ENCODE results near the gene RSPO1. TPM values are rescaled to one million over a fixed set of nuclear protein-coding genes. Genes with fewer than 3 reads are reported as not detected.
"Not testable (repeated sequence)": the region's sequence is repeated elsewhere in the genome, so short reads cannot be mapped to it uniquely, and the experiment has no call there.

Gene RSPO1, protein sequence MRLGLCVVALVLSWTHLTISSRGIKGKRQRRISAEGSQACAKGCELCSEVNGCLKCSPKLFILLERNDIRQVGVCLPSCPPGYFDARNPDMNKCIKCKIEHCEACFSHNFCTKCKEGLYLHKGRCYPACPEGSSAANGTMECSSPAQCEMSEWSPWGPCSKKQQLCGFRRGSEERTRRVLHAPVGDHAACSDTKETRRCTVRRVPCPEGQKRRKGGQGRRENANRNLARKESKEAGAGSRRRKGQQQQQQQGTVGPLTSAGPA
- total RNA-seq: not detected
- long read RNA-seq: 0 reads

DNA sequence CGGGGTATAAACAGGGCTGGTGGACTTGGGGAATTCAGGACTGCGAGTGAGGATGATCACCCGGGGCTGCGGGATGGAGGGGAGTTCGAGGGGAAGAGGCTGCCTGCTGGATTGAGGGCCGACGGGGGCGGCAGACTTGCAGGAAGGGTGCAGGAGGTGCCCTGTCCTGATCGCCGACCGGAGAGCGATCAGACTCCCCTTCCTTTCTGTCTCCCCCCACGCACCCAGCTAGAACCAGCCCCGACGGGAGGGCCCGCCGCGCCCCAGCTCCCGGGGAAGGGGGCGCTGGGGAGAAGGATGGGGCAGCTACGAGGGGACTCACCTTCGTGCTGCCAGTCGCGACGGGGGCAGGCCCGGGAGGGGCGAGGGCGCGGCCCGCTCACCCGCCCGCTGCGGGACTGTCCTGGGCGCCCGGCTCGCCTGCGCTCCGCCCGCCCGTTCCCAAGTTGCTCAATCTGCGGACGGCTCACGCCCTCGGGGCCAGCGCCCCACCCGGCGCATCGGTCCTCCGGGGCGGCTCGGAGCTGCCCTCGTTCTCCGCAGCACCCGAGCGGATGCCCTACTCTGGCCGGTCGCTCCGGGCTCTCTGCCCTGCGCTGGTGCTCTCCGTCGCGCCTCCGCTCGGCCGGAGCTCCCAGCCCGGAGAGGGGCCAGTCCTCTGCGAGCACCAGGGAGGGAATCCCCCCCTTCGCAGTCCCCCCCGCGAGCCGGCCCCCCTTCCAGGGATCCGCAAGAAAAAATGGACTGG, at the start of gene RSPO1:
RSPO1 (minus strand) TSS at position 649 of the 748 bp plus-strand sequence. CDS start 5,231 bp downstream, outside the sequence.
- no peak for DNase-seq
- intact Hi-C loops (cut with DNase I): no loop called here
- no peak for ATAC-seq (ENCODE audit: poor library complexity)

DNA sequence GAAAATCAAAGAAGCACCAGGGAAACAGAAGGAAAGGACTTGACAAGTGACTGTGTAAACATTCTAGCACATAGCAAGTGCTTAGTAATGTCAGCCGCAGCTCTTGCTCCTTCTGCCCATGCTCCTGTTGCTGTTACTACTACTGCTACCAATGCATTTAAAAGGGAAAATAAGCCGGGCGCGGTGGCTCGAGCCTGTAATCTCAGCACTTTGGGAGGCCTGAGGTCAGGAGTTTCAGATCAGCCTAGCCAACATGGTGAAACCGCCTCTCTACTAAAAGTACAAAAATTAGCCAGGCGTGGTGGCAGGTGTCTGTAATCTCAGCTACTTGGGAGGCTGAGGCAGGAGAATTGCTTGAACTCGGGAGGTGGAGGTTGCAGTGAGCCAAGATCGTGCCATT, 49.5 kb upstream of the RSPO1 start:
- ATAC-seq (ENCODE audit: poor library complexity); DNase-seq: not testable (repeated sequence)
- intact Hi-C loops (cut with DNase I): loop anchor here (5.0 to 10.0 kb wide), 2 partner anchors 87 to 229 kb away; partner anchors contain the start of gene GNL2

DNA sequence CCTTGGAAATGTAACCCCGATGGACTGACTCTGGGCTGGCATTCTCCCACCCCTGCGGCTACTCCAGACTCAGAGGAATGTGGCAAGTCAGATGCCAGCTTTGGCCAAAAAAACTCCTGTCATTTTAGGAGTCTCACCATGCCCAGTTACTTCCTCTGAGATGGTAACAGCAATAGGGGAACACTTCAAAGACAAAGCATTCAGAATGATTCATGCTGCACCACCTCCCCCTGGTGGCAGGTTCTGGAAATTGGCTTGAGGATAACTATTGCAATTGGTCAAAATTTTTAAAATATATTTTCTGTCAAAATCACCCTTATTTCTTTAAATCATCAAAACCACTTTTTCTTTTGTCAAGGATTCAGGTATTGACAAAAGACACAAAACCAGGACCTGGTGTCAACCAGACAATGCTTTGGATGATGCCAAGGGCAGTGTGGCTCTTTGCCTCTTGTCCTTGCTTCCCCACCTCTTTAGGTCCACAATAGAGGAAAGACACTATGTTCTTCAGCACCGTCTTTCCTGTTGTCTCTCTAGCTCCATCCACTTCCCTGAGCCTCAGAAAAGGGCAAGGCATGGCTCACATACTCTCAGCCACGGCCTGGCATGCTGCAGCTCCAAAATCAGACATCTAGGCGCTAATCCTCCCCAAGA, 47.8 kb upstream of the RSPO1 start:
- peak; percentile 72 for DNase-seq
- ATAC-seq (ENCODE audit: poor library complexity): peak; percentile 74
- intact Hi-C loops (cut with DNase I): loop anchor here (5.0 to 10.0 kb wide), 2 partner anchors 85 to 228 kb away; partner anchors contain the start of gene GNL2

DNA sequence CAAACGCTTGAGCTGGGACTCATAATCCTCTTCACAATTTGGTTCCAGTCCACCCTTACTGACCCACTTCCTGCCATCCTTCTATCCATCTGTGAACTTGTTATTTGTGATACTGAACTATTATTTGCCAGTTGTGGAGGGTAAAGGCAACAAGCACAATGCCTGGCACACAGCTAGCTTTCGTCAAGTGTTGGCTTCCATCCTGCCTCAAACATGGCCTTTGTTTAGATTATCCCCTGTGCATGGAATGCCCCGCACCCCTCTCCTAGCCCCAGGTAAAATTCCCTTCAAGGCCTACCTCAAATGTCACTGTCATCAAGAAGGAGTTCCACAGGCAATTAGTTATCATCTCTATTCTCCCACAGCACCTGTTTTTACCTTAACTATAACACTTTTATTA, 46.2 kb upstream of the RSPO1 start:
- intact Hi-C loops (cut with DNase I): loop anchor here (5.0 to 10.0 kb wide), 2 partner anchors 84 to 226 kb away; partner anchors contain the start of gene GNL2
- no peak for DNase-seq

DNA sequence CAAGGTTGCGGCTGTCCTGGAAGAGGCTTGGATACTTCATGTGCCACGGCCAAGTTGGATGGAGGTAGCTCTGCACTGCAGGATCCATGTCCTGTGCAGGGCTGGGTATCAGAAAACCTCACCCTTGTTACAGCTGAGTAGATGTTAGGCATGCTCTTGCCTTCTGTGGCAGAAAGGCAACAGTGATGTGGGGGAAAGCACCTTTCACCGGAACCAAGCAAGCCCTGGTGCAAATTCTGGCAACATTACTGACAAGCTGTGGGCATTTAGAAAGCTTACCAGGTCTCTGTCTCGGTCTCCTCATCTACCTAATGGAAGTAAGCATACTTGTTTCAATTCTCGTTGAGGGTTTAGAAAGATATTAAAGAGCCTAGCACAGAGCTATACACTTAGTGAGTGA, 43.1 kb upstream of the RSPO1 start:
- intact Hi-C loops (cut with DNase I): no loop called here
- no peak for ATAC-seq (ENCODE audit: poor library complexity)
- no peak for DNase-seq

More for the DNA sequence above, 46.2 kb upstream of the RSPO1 start:
- ATAC-seq (ENCODE audit: poor library complexity): no peak

DNA sequence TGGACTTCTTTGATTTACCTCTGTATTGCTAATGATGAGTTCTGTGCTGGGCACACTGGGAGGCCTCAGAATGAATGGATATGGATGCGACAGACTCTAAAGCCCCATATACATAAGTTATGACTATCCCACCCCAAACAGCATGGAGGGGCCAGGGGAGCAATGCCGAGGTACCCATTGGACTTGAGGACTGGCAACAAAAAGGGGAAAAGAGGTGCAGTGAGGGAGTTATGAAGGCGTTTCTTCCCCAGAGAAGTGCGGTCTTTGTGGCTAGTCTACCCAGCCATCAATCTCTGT, 42.4 kb upstream of the RSPO1 start:
- intact Hi-C loops (cut with DNase I): no loop called here
- no peak for ATAC-seq (ENCODE audit: poor library complexity)
- DNase-seq: no peak

DNA sequence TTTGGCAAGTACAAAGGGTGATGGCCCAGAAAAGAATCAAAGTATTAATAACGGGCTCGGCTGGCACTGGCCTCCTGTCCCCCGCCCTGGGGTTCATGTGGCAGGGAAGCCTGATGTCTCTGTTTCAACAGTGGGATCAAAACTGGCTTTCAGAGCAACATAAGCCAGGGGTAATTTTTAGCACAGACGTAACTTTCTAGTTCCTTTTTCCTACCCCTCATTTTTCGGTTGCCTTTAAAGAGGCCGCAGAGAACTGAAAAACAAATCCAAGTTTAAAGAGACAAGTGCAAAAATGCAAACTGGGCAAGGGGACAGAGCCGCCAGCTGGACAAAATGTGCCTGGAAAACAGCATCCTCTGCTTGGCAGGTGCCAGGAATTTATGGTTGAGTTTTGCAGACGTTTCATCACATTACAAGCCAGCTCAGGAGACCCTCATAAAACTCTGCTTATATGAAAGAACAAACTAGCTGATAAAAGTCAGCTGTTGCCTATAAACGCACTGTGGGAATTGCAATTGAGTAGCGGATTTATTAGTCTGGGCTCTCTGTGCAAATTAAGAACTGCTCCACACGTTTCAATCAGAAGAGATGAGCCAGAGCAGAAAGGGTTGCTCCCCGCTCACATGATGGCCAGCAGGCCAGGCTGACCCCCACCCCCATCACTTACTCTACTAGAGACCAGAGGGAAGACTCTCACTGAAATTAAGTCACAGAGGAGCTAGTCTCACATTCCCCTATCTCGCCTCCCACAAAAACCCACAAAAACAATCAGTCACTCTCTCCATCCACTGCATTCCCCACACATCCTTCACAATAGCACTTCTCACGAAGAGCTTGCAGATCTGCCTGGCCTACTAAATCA, 41.8 kb upstream of the RSPO1 start:
- ATAC-seq (ENCODE audit: poor library complexity) (no peak), DNase-seq (no peak)
- intact Hi-C loops (cut with DNase I): no loop called here

DNA sequence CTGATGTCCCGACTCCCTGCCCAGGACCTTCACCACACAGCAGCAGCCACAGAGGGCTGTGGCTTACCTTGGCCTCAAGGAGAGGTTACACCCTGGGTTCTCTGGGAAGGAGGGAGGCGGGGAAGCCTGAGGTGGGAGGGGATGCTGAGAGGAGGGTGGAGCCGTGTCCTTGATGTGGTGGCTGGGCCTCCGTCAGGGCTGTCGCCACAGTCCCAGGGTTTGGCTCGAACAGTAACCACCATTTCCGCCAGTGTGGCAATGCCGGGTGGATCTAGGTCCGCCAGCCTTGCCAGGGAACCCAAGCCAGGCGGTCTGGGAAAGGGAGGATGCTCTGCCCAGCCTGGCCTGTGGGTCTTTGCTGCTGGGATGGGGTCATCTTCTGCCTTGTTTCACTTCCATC, 39.2 kb upstream of the RSPO1 start:
- ATAC-seq (ENCODE audit: poor library complexity) (no peak), DNase-seq (no peak)
- intact Hi-C loops (cut with DNase I): no loop called here

DNA sequence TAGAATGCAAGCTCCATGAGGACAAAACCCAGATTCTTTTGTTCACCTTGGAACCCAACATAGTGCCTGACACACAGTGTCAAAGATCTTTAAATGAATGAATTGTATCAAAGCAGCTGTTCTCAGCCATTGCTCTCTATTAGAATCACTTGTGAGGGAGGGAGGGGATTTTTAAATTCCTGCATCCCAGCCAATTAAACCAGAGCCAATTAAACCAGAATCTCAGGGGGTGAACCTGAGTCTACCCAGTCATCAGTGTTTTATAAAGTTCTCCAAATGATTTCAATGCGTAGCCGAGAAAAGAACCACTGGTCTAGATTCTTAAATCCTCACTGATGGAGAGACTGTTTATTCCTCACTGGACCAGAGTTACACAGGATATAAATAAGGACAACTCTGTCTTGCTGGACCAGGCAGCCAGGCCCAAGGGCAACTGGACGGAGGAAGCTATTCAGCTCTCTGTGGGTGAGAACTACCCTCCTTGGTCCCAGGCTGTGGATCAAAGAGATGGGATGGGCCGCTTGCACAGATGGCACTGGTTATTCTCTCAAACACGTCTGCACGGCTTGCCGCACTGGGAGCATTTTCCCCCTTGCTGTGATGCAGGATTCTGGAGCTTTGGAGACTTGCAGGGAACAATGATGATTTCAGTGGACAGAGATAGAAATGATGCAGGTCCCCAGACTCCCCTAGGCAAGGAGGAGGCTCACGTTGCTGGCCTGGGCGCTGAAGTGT, 37.6 kb upstream of the RSPO1 start:
- ATAC-seq (ENCODE audit: poor library complexity): no peak
- intact Hi-C loops (cut with DNase I): no loop called here
- no peak for DNase-seq

DNA sequence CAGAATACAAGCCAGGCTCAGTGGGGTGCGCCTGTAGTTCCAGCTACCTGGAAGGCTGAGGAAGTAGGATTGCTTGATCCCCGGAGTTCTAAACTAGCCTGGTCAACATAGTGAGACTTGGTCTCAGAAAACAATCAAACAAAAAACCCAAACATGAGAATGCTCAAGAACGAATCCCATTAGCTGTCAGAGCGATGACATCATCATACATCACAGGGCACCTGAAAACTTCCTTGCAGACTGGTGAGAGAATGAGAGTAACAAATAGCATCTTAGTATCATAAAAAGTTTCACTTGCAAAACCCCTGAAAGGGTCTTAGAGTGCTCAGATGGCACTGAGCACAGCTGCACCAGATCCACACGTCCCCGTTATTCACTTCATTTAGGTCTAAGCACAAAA, 36.6 kb upstream of the RSPO1 start:
- intact Hi-C loops (cut with DNase I): no loop called here
- DNase-seq (no peak), ATAC-seq (ENCODE audit: poor library complexity) (no peak)

DNA sequence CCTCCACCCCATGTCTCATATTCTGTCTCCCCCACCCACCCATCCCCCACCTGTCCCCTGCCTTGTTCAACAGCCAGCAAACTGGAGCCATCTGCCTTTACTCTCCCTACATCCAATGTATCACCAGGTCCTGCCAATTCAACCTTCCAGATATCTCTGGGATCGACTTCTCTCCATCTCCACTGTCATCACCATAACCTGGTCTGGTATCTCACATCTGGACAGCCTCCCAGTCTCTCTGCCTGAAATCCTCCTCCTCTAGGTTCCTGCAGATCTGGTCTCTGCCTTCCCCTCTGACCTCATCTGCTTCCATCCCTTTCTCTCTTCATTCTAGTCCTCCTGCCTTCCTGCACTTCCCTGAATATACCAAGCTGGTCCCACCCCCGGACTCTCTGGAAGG, 35.4 kb upstream of the RSPO1 start:
- DNase-seq: no peak
- no peak for ATAC-seq (ENCODE audit: poor library complexity)
- intact Hi-C loops (cut with DNase I): no loop called here

DNA sequence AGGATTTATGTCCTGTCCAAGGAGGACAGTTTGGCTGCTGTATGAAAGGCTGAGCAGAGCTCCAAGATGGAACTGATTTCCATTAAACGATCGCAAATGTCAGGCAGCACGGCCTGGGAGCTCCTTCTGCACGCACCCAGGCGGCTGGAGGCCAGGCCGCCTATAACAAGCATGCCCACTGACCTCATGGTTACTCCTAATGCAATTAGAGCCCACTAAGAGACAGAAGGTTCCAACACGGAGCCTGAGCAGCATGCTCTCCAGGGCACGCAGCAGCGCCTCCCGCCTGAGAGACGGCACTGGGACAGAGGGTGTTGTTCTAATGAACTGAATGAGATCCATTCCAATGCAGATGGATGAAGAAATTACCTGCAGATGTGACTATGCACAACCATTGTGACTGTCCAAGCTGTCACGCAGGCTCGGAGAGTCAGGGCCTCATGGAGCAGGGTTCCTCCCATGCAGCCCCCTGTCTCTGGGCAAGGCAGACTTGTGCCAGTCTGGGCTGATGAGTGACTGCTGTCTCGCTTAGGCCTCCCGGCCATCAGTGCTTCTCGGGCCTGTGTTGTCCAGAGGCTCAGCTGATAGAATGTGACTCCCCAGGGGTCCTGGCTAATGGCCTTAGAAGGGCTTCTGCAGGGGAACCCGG, 32.5 kb upstream of the RSPO1 start:
- intact Hi-C loops (cut with DNase I): no loop called here
- DNase-seq: no peak

DNA sequence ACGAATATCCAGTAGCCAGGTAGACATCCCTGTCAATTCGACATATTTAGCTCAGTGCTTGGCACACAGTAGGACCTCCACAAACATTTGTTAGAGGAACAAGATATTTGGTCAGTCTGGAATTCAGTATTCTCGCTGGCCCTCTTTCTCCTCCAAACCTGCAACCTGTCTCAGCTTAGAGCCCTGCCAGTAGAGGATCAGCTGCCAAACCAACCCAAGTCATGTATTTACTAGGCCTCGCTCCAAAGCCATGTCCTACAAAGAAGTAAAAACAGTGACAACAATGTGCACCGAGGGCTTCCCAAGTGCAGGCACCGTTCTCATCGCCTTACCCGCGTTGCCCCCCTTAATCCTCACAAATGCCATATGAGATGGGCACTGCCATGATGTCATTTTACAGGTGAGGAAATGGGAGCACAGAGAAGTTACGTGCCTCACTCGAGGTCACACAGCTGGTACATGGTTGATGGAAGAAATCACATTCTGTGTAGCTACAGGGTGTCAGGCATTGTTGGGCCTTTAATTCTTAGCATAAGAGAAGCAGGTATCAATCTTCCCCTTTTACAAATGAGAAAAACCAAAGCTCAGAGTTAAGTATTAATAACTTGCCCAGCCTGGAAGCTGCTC, 31.7 kb upstream of the RSPO1 start:
- DNase-seq (no peak), ATAC-seq (ENCODE audit: poor library complexity) (no peak)
- intact Hi-C loops (cut with DNase I): no loop called here

More for the DNA sequence above, 32.5 kb upstream of the RSPO1 start:
- ATAC-seq (ENCODE audit: poor library complexity): no peak

DNA sequence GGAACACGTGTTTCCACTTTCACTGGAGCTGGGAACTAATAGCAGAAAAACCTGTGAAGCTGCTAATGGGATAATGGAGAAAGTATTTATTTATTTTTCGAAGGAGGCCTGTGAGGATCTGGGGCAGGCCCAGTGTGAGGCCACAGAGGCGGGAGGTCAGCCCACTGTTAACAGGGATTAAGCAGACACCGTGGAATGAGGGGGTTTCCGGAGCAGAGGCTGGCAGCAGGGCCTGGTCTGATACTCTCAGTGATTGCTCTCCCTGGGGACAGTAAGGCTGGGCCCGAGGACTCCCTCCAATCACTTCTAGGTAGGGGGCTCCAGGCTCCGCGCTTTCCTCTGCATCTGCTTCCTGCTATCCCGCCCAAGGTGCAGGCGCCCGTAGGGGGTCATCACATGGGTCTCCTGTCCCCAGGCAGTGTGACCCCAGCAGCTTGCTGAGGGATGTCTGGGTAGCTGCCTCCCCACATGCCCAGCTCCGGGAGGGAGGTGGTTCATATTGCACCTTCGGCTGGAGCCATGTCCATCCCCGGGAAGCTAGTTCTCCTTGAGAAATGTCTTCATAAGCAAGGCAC, 28.8 kb upstream of the RSPO1 start:
- intact Hi-C loops (cut with DNase I): no loop called here
- ATAC-seq (ENCODE audit: poor library complexity): no peak
- DNase-seq: no peak

DNA sequence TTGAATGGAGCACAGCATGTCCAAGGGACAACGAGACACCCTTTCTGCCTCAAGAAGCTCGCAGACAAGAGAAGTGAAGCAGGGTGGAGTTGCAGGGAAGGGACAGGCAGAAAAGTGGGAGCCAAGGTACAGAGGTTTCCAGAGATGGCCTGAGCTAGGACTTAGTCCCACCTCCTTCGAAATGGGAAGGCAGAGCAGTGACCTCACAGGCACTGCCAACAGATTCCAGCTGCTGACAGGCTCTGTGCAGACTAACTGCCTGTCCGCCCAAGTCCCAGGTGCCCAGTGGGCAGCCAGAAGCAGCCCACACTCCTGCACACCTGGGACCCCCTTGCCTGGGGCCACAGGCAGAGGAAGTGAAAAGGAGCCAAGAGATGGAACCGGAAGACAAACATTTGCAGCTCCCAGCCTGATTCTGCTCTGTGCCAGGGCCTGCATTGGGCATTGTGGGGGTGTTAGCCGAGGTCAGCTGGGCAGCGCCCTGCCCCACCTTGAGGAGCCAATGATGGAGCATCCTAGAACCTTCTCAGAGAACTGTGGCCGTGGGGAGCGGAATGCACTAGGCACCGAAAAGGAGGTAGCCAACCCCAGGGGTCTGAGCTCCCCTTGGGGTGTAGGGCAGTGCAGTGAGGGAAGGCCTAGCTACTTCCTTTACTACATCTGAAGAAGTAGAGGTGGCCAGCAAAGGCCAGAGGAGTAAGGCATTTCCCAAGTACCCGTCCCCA, 27.5 kb upstream of the RSPO1 start:
- DNase-seq: no peak
- intact Hi-C loops (cut with DNase I): no loop called here

DNA sequence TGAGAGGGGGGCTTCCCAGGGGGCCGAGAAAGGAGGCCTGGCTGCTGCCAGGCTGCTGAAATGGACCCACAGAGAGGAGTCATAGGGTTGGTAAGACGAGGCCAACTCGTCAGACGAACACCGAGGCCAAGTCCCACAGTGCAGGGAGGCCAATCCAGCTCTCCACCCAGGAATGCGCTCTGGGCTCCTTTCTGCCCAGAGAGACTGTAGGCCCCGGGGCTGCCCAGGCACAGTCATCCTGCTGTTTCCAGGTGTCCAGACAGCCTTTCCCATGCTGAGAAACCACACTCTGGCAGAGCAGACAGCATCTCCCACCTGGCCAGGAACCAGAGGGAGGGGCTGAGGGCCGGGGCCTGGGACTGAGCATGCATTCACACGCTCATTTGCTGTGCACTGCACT, 26.7 kb upstream of the RSPO1 start:
- intact Hi-C loops (cut with DNase I): no loop called here
- no peak for ATAC-seq (ENCODE audit: poor library complexity)

More for the DNA sequence above, 27.5 kb upstream of the RSPO1 start:
- no peak for ATAC-seq (ENCODE audit: poor library complexity)

More for the DNA sequence above, 26.7 kb upstream of the RSPO1 start:
- DNase-seq: no peak
